IPS-20b (cell line): ENCODE measurements around the gene ARHGAP42.

Source experiments
- H3K27ac ChIP-seq: one replicate; pipeline ENCODE4 v1.5.1; 2013; ENCODE audit warnings: low read length
- H3K27me3 ChIP-seq: 2 replicates; pipeline ENCODE4 v1.6.1; 2013; ENCODE audit warnings: mild to moderate bottlenecking, low read length, inconsistent platforms; ENCODE audit not compliant: insufficient read depth
- H3K36me3 ChIP-seq: 2 replicates; pipeline ENCODE4 v1.6.1; 2013; ENCODE audit warnings: low read depth, mild to moderate bottlenecking, inconsistent platforms, low read length, moderate library complexity; ENCODE audit not compliant: insufficient read depth
- H3K4me1 ChIP-seq: 2 replicates; pipeline ENCODE4 v1.6.1; 2013; ENCODE audit warnings: mild to moderate bottlenecking, control low read depth, inconsistent platforms, low read length, moderate library complexity; ENCODE audit not compliant: insufficient read depth
- H3K4me3 ChIP-seq: 2 replicates; pipeline ENCODE4 v1.5.1; 2013; ENCODE audit warnings: mild to moderate bottlenecking, low read length, inconsistent platforms
- H3K9ac ChIP-seq: 2 replicates; pipeline ENCODE4 v1.6.1; 2013; ENCODE audit warnings: low read depth, mild to moderate bottlenecking, inconsistent platforms, low read length, moderate library complexity
- H3K9me3 ChIP-seq: 2 replicates; pipeline ENCODE4 v1.6.1; 2013; ENCODE audit warnings: mild to moderate bottlenecking, low read depth, low read length, inconsistent platforms; ENCODE audit not compliant: insufficient read depth

Gene ARHGAP42

GRCh38 chr11:100766764-100767163 lies 79.7 kb downstream of the ARHGAP42 start:
- H3K4me1 ChIP-seq = peaks cover 16% of the 10 kb centered on the region; the same call in 1 of the 2 replicates
- 0 out of 2 replicates have a peak, but pooled peaks cover 3% of the 10 kb centered on the region for H3K36me3 ChIP-seq
- no peak overlapping the region for H3K4me3 ChIP-seq
- no peak overlapping the region for H3K27ac ChIP-seq
- no peaks in the 10 kb centered on the region for H3K9me3 ChIP-seq
- no peaks in the 10 kb centered on the region for H3K27me3 ChIP-seq
- H3K9ac ChIP-seq = no peak overlapping the region

- Histone ChIP-seq H3K4me3 (no peak overlapping the region), H3K27ac (no peak overlapping the region), H3K4me1 (peaks cover 16% of the 10 kb centered on the region; the same call in 1 of the 2 replicates)
Observed at GRCh38 chr11:100769165-100769564, 82.1 kb downstream of the ARHGAP42 start.

GRCh38 chr11:100769617-100770016 lies 82.5 kb downstream of the ARHGAP42 start:
- H3K9ac ChIP-seq = peak overlapping the region; percentile 34; the same call in 1 of the 2 replicates
- no peak overlapping the region for H3K4me3 ChIP-seq
- no peaks in the 10 kb centered on the region for H3K27me3 ChIP-seq
- H3K27ac ChIP-seq = no peak overlapping the region
- H3K36me3 ChIP-seq = peaks cover 12% of the 10 kb centered on the region; the same call in 1 of the 2 replicates
- H3K4me1 ChIP-seq = peaks cover 13% of the 10 kb centered on the region; the same call in 1 of the 2 replicates
- no peaks in the 10 kb centered on the region for H3K9me3 ChIP-seq

More at GRCh38 chr11:100769165-100769564, 82.1 kb downstream of the ARHGAP42 start:
- Histone ChIP-seq H3K9me3 (no peaks in the 10 kb centered on the region), H3K9ac (peak overlapping the region; percentile 34; the same call in 1 of the 2 replicates), H3K36me3 (peaks cover 12% of the 10 kb centered on the region; the same call in 1 of the 2 replicates), H3K27me3 (no peaks in the 10 kb centered on the region)

DNA sequence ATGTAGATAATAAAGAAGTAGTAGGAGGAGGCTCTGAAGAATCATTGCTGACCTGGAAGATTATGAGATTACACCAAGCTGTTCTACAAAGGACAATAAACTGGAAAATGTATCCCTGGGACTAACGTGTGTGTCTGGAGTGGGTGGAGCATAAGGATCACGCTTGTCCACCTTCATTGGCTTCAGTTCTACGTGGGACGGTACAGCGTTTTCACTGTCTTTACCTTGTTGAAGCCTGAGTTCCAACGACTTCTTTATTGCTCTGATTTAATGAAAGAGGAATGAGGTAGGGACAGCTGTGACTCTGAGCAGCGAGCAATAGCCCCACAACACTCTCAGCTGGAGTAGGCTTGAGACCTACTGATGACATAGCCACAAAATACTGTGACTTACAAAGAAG lies 87.0 kb downstream of the ARHGAP42 start:
- no peak overlapping the region for H3K4me3 ChIP-seq
- peaks cover 12% of the 10 kb centered on the region; the same call in 1 of the 2 replicates for H3K36me3 ChIP-seq
- no peaks in the 10 kb centered on the region for H3K27me3 ChIP-seq
- H3K4me1 ChIP-seq = peaks cover 6% of the 10 kb centered on the region; the same call in 1 of the 2 replicates
- H3K9me3 ChIP-seq = no peaks in the 10 kb centered on the region
- no peak overlapping the region for H3K9ac ChIP-seq
- H3K27ac ChIP-seq = no peak overlapping the region

DNA sequence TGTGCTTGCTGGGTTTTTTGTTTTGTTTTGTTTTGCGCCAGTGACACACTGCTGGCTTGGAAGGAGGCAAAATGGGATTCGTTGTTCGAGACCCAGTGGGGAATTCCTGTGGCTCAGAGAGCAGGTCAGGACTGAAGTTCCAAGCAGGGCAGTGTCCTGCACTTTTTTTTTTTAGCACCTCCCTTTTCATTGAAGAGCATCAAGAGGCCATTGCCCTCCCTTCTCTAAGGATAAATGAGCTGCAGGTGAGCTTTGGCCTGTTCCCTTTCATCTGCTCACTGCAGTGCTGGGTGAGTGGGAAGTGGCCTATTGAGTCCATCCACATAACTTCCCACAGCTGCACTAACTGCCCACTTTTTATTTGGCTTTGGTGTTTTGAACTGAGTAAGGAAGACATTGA lies 87.8 kb downstream of the ARHGAP42 start:
- Histone ChIP-seq H3K9ac (no peak overlapping the region), H3K36me3 (peaks cover 12% of the 10 kb centered on the region; the same call in 1 of the 2 replicates)

GRCh38 chr11:100776212-100776896 lies 89.3 kb downstream of the ARHGAP42 start:
- H3K4me3 ChIP-seq = no peak overlapping the region
- peaks cover 9% of the 10 kb centered on the region; the same call in 1 of the 2 replicates for H3K36me3 ChIP-seq
- H3K27ac ChIP-seq = no peak overlapping the region
- no peak overlapping the region for H3K9ac ChIP-seq
- H3K9me3 ChIP-seq = no peaks in the 10 kb centered on the region
- peaks cover 3% of the 10 kb centered on the region; the same call in 1 of the 2 replicates for H3K4me1 ChIP-seq
- H3K27me3 ChIP-seq = no peaks in the 10 kb centered on the region

More for the DNA sequence above, 87.8 kb downstream of the ARHGAP42 start:
- peaks cover under 1% of the 10 kb centered on the region; the same call in 1 of the 2 replicates for H3K4me1 ChIP-seq
- no peak overlapping the region for H3K4me3 ChIP-seq
- no peaks in the 10 kb centered on the region for H3K27me3 ChIP-seq
- no peaks in the 10 kb centered on the region for H3K9me3 ChIP-seq
- no peak overlapping the region for H3K27ac ChIP-seq

- no peaks in the 10 kb centered on the region for H3K9me3 ChIP-seq
- H3K4me3 ChIP-seq = no peak overlapping the region
- H3K27ac ChIP-seq = no peak overlapping the region
Observed at GRCh38 chr11:100777103-100777502, 90.0 kb downstream of the ARHGAP42 start.

GRCh38 chr11:100777736-100778135 lies 90.6 kb downstream of the ARHGAP42 start:
- Histone ChIP-seq H3K9ac (no peak overlapping the region), H3K27ac (no peak overlapping the region), H3K9me3 (no peaks in the 10 kb centered on the region), H3K27me3 (no peaks in the 10 kb centered on the region), H3K4me3 (no peak overlapping the region), H3K36me3 (peaks cover 5% of the 10 kb centered on the region; the same call in 1 of the 2 replicates), H3K4me1 (peaks cover 3% of the 10 kb centered on the region; the same call in 1 of the 2 replicates)

More at GRCh38 chr11:100777103-100777502, 90.0 kb downstream of the ARHGAP42 start:
- no peaks in the 10 kb centered on the region for H3K27me3 ChIP-seq
- H3K4me1 ChIP-seq = peaks cover 3% of the 10 kb centered on the region; the same call in 1 of the 2 replicates
- peaks cover 8% of the 10 kb centered on the region; the same call in 1 of the 2 replicates for H3K36me3 ChIP-seq
- H3K9ac ChIP-seq = no peak overlapping the region

DNA sequence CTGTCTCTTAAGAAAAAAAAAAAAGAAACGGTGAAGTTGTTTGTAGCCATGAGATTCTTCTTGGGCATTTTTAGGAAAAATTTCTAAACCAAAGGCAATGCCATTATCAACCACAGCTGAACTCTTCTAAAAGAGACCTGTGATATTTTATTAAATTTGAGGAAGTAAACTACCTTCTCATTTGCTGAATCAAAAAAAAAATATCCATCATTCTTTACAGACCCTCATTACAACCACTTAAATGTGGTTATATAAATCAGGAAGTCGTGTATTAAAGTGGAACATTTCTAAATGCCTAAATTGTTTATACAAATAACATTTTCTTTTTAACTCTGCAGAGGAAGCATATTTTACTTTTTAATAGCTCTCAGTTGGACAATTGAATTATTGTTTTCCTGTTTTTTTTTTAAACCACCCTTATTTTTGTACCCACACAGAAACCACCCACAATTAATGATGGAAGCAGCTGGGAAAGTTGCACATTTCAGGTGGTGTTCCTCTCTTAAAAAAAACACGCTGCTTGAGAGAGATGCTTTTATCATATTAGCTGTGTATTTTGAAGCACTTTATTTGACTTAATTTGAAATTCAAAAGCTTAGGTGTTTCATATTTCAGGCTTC lies 91.2 kb downstream of the ARHGAP42 start:
- Histone ChIP-seq H3K9me3 (no peaks in the 10 kb centered on the region), H3K9ac (no peak overlapping the region), H3K36me3 (peaks cover 3% of the 10 kb centered on the region; the same call in 1 of the 2 replicates), H3K27me3 (no peaks in the 10 kb centered on the region), H3K27ac (no peak overlapping the region), H3K4me1 (peaks cover 3% of the 10 kb centered on the region; the same call in 1 of the 2 replicates), H3K4me3 (no peak overlapping the region)

- Histone ChIP-seq H3K36me3 (no peaks in the 10 kb centered on the region), H3K27ac (no peak overlapping the region), H3K9ac (no peak overlapping the region)
Observed at GRCh38 chr11:100780470-100780869, 93.4 kb downstream of the ARHGAP42 start.

GRCh38 chr11:100785148-100785983 lies 98.3 kb downstream of the ARHGAP42 start:
- Histone ChIP-seq H3K4me3 (no peak overlapping the region), H3K36me3 (no peaks in the 10 kb centered on the region), H3K27ac (no peak overlapping the region), H3K9ac (no peak overlapping the region), H3K9me3 (no peaks in the 10 kb centered on the region), H3K27me3 (no peaks in the 10 kb centered on the region), H3K4me1 (peaks cover 24% of the 10 kb centered on the region)

More at GRCh38 chr11:100780470-100780869, 93.4 kb downstream of the ARHGAP42 start:
- Histone ChIP-seq H3K4me3 (no peak overlapping the region), H3K27me3 (no peaks in the 10 kb centered on the region), H3K4me1 (peaks cover 14% of the 10 kb centered on the region), H3K9me3 (no peaks in the 10 kb centered on the region)
